ENCODE data around the gene CCDC186. TPM values are rescaled to one million over a fixed set of nuclear protein-coding genes. Genes with fewer than 3 reads are reported as not detected.

The CCDC186 gene
- total RNA-seq, 1 experiment from 2014 or later, result 1.2 TPM

Other genes starting within 250 kb of the CCDC186 start
- gene ADRB1, start 130.3 kb downstream of the CCDC186 start, total RNA-seq (2014; rRNA removed; shearing (Covaris generic); ENCODE audit: low replicate concordance), result not detected in 2 replicates
- not detected in 2 replicates for gene TDRD1, start 5.2 kb upstream of the CCDC186 start, total RNA-seq (2014; rRNA removed; shearing (Covaris generic); ENCODE audit: low replicate concordance)
- not detected in 2 replicates for gene VWA2, start 65.1 kb upstream of the CCDC186 start, total RNA-seq (2014; rRNA removed; shearing (Covaris generic); ENCODE audit: low replicate concordance)
- gene AFAP1L2, start 230.3 kb upstream of the CCDC186 start, total RNA-seq (2014; rRNA removed; shearing (Covaris generic); ENCODE audit: low replicate concordance), result 3.4 and 3.8 TPM in 2 replicates